Endothelial cell of umbilical vein (primary cell): ENCODE data around the gene UST. TPM values are rescaled to one million over a fixed set of nuclear protein-coding genes. Genes with fewer than 3 reads are reported as not detected.

Source experiments
- BruUV-seq: library from RNA; stranded (reverse); fragments of 400-500 nt; replicated peaks from 2 replicates; lab custom pipeline; 2021; lab: Mats Ljungman, UMichigan
- CTCF ChIA-PET: fragments of 300-600, 350-600 bp; sonication (Branson Sonifier 250); formaldehyde crosslinking; loops from one replicate; lab custom pipeline; 2021; ENCODE audit warnings: antibody characterized with exemption, inconsistent platforms; lab: Charles Lee
- POLR2A ChIA-PET: fragments of 300-600, 350-600 bp; sonication (Branson Sonifier 250); formaldehyde crosslinking; loops from one replicate; lab custom pipeline; 2021; ENCODE audit warnings: antibody characterized with exemption, inconsistent platforms; lab: Charles Lee
- DNase-seq: peaks from one replicate; pipeline ENCODE4 v3.0.0-alpha.2; 2011; ENCODE audit warnings: low read depth, low spot score
- FAIRE-seq: peaks from 2 replicates; lab custom pipeline; 2011; peaks lifted over from hg19 to GRCh38; lab: Jason Lieb, UNC
- H2AFZ ChIP-seq: 2 replicates; pipeline ENCODE4 v1.6.0; 2012; ENCODE audit warnings: low read depth, low read length, control low read depth, inconsistent platforms
- H3K27ac ChIP-seq: 2 replicates; pipeline ENCODE4 v1.5.1; 2011; ENCODE audit warnings: low read depth, mild to moderate bottlenecking, control low read depth, low read length, moderate library complexity; ENCODE audit not compliant: insufficient read depth
- H3K27me3 ChIP-seq, 2 experiments: 2 replicates each; pipeline versions ENCODE4 v1.6.0 to v1.6.1; 2011; ENCODE audit warnings: low read length in 2 of 2, mixed read lengths in 1 of 2; ENCODE audit not compliant: control insufficient read depth in 2 of 2, insufficient read depth in 2 of 2
- H3K36me3 ChIP-seq, 2 experiments: 2 replicates in 1 of 2; 3 replicates in 1 of 2; pipeline ENCODE4 v1.5.1; 2011; ENCODE audit warnings: low read length in 2 of 2, mild to moderate bottlenecking in 1 of 2, moderate library complexity in 1 of 2; ENCODE audit not compliant: control insufficient read depth in 2 of 2, insufficient read depth in 2 of 2; ENCODE audit errors: extremely low read depth in 1 of 2
- H3K4me1 ChIP-seq: 3 replicates; pipeline ENCODE4 v1.5.1; 2011; ENCODE audit warnings: mild to moderate bottlenecking, low read length; ENCODE audit not compliant: control insufficient read depth, insufficient read depth; ENCODE audit errors: extremely low read depth
- H3K4me2 ChIP-seq: 2 replicates; pipeline ENCODE4 v1.6.1; 2011; ENCODE audit warnings: low read length, control low read depth, mixed read lengths; ENCODE audit not compliant: insufficient read depth
- H3K4me3 ChIP-seq, 3 experiments: fragments of 200-600 bp in 1 of 3; sonication (generic), shearing (Covaris generic) in 1 of 3; replicated peaks in 1 of 3; 2 replicates each; pipeline ENCODE4 v1.5.1; 2011 to 2016; ENCODE audit warnings: control low read depth in 3 of 3, low read length in 3 of 3, mild to moderate bottlenecking in 2 of 3, inconsistent platforms in 1 of 3, low read depth in 1 of 3, moderate library complexity in 1 of 3; ENCODE audit not compliant: insufficient read depth in 1 of 3
- H3K79me2 ChIP-seq: 2 replicates; pipeline ENCODE4 v1.6.0; 2012; ENCODE audit warnings: low read length, inconsistent platforms; ENCODE audit not compliant: control insufficient read depth, insufficient read depth
- H3K9ac ChIP-seq: replicated peaks from 2 replicates; pipeline ENCODE3; 2011; ENCODE audit warnings: low read length, control low read depth; ENCODE audit not compliant: insufficient read depth; ENCODE audit errors: extremely low read depth
- H3K9me1 ChIP-seq: replicated peaks from 3 replicates; pipeline ENCODE4 v1.6.0; 2011; ENCODE audit warnings: mild to moderate bottlenecking, low read length; ENCODE audit not compliant: control insufficient read depth, insufficient read depth; ENCODE audit errors: extremely low read depth
- H3K9me3 ChIP-seq: replicated peaks from 2 replicates; pipeline ENCODE4 v1.5.1; 2012; ENCODE audit warnings: low read length, inconsistent platforms; ENCODE audit not compliant: control insufficient read depth, insufficient read depth
- H4K20me1 ChIP-seq: replicated peaks from 2 replicates; pipeline ENCODE3; 2011; ENCODE audit warnings: mild to moderate bottlenecking, low read length; ENCODE audit not compliant: control insufficient read depth, insufficient read depth; ENCODE audit errors: extremely low read depth
- CTCF ChIP-seq, 2 donors: IDR thresholded peaks; 1 replicate in 1 of 2; 2 replicates in 1 of 2; pipeline ENCODE4 v1.5.1; 2011; ENCODE audit warnings: low read length in 2 of 2, mild to moderate bottlenecking in 2 of 2, moderate library complexity in 2 of 2, control low read depth in 1 of 2, inconsistent platforms in 1 of 2, low read depth in 1 of 2; ENCODE audit not compliant: insufficient read depth in 1 of 2; ENCODE audit errors: extremely low read depth in 1 of 2
- EZH2 ChIP-seq: IDR thresholded peaks from 2 replicates; pipeline ENCODE4 v1.6.1; 2012; ENCODE audit warnings: borderline replicate concordance, low read depth, mild to moderate bottlenecking, moderate library complexity, low read length, inconsistent platforms; ENCODE audit not compliant: severe bottlenecking
- FOS ChIP-seq: IDR thresholded peaks from 2 replicates; pipeline ENCODE4 v1.6.1; 2011; ENCODE audit warnings: mild to moderate bottlenecking, low read length, moderate library complexity, borderline replicate concordance; ENCODE audit not compliant: insufficient read depth
- GATA2 ChIP-seq: IDR thresholded peaks from 2 replicates; pipeline ENCODE4 v1.7.0; 2011; ENCODE audit warnings: low read depth, mild to moderate bottlenecking, moderate library complexity, mixed read lengths, low read length; ENCODE audit not compliant: insufficient read length, insufficient read depth
- JUN ChIP-seq: IDR thresholded peaks from 2 replicates; pipeline ENCODE4 v1.6.1; 2011; ENCODE audit warnings: borderline replicate concordance, low read depth; ENCODE audit not compliant: insufficient read length, insufficient read depth
- MAX ChIP-seq: IDR thresholded peaks from 2 replicates; pipeline ENCODE4 v1.6.1; 2011; ENCODE audit not compliant: insufficient read depth, insufficient read length
- MYC ChIP-seq: IDR thresholded peaks from one replicate; pipeline ENCODE4 v1.6.1; 2011; ENCODE audit warnings: mild to moderate bottlenecking, low read depth, low read length
- POLR2A ChIP-seq: IDR thresholded peaks from 2 replicates; pipeline ENCODE4 v1.6.1; 2012; ENCODE audit warnings: low read depth, mild to moderate bottlenecking, control low read depth, low read length
- POLR2AphosphoS5 ChIP-seq: IDR thresholded peaks from 2 replicates; pipeline ENCODE4 v1.6.1; 2012; ENCODE audit warnings: low read depth, mild to moderate bottlenecking, control low read depth, low read length, moderate library complexity; ENCODE audit not compliant: insufficient read depth
- dilution Hi-C: fragments of 300-500 bp; cut with MboI; formaldehyde crosslinking; loops from one replicate; pipeline ENCODE4 v1.15.0; 2019; ENCODE audit warnings: low sequenced_read_pairs; ENCODE audit not compliant: extremely low pct_ligation_motif_present
- intact Hi-C: fragments of 100-400 bp; cut with micrococcal nuclease; formaldehyde crosslinking; loops from one replicate; pipeline ENCODE4 v1.10.0; 2022
- polyA plus RNA-seq, 4 experiments: library from polyadenylated mRNA; depleted of rRNA in 3 of 4; stranded (reverse) in 3 of 4; unstranded in 1 of 4; fragments of >200 nt; gene quantifications; 2 replicates each; pipeline versions ENCODE4 v1.2.1 to v1.2.3, GENCODE V29; 2011 to 2012; ENCODE audit warnings: missing spikeins in 1 of 4
- total RNA-seq: library from RNA; stranded (reverse); gene quantifications from 2 replicates; pipeline ENCODE4 v1.2.3, GENCODE V29; 2021

The UST gene
- total and polyA plus RNA-seq, 2 donors (not counting 3 experiments of a cell fraction or from before 2014, with no cell fraction given): 0.26 to 0.84 TPM

GRCh38 chr6:148720406-148720805 lies 26.4 kb upstream of the UST start:
- H2AFZ ChIP-seq: no peak overlapping the region

More at GRCh38 chr6:148720406-148720805, 26.4 kb upstream of the UST start:
- TF ChIP-seq POLR2A: no peak
- no peak for TF ChIP-seq GATA2
- TF ChIP-seq CTCF (IDR thresholded peaks at IDR 0.05; ENCODE audit: extremely low read depth in 1 of 2, insufficient read depth in 1 of 2, low read depth in 1 of 2, low read length in 2 of 2): no peak
- no peak for TF ChIP-seq POLR2AphosphoS5
- no peak for TF ChIP-seq EZH2
- TF ChIP-seq MYC: no peak
- TF ChIP-seq MAX: no peak
- no peak for TF ChIP-seq JUN
- TF ChIP-seq FOS: no peak
- Histone ChIP-seq H3K27me3 (peaks cover 0 to 3% of the 10 kb centered on the region in 2 experiments), H3K9me1 (no peaks in the 10 kb centered on the region), H3K4me1 (no peaks in the 10 kb centered on the region), H3K4me3 (no peak overlapping the region), H3K4me2 (no peak overlapping the region), H3K9ac (no peak overlapping the region), H4K20me1 (no peaks in the 10 kb centered on the region), H3K27ac (no peak overlapping the region), H3K79me2 (no peaks in the 10 kb centered on the region), H3K36me3 (no peaks in the 10 kb centered on the region), H3K9me3 (no peaks in the 10 kb centered on the region)
- dilution Hi-C loops (no loop called here), intact Hi-C loops (no loop called here)
- no TSS peak for BruUV-seq
- ChIA-PET POLR2A (no interaction called here), CTCF (interaction anchor here (1.3 kb wide), 1 partner anchor 18 kb away, joined by 3 read pairs; no protein-coding TSS in a partner anchor)
- FAIRE-seq (no peak), DNase-seq (no peak)
